ENCODE results near the gene FBP2. TPM values are rescaled to one million over a fixed set of nuclear protein-coding genes. Genes with fewer than 3 reads are reported as not detected.

FBP2 gene
- total and polyA plus RNA-seq, 2 experiments from 2014 or later: 0.20 to 0.30 TPM

DNA sequence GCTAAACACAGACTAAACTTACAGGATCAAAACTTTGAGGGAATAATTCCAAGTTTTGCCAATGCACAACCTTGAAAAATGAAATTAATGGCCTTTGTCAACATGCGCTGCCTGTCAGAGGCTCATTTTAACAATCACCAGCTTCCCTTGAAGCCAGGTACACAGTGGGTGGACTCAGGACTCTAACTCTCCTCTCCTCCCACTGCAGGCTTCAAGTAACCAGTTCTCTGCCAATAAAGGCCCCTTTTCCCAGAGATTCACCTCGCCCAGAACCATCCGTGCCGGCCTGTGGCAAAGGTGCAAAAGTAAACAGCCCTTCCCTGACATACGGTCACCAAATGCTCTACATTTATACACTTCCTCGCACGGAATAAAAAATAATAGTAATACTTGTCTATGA, 18.4 kb upstream of the FBP2 start:
- Histone ChIP-seq H3K4me2 (no peak overlapping the region), H3K4me1 (ENCODE audit: insufficient read depth) (peaks cover 21% of the 10 kb centered on the region), H3K9me2 (replicated peaks; ENCODE audit: insufficient read depth) (no peaks in the 10 kb centered on the region), H3K27ac (no peak overlapping the region), H4K20me1 (ENCODE audit: insufficient read depth, poor library complexity, severe bottlenecking) (no peaks in the 10 kb centered on the region), H2AFZ (no peak overlapping the region), H3K36me3 (replicated peaks; ENCODE audit: insufficient read depth, low read depth) (no peaks in the 10 kb centered on the region), H3K9me3 (ENCODE audit: low read depth) (no peaks in the 10 kb centered on the region), H3K27me3 (no peaks in the 10 kb centered on the region), H3K79me2 (no peaks in the 10 kb centered on the region), H3K4me3 (no peak overlapping the region)
- no peak for TF ChIP-seq EZH2phosphoT487 (IDR thresholded peaks at IDR 0.05; ENCODE audit: low read depth, severe bottlenecking, unreplicated experiment)
- 82% methylated on average over 7 of the region's 7 CpGs for WGBS (ENCODE audit: low lambda C conversion rate, missing lambda C conversion rate)
- no peak for DNase-seq (ENCODE audit: low spot score)

- Histone ChIP-seq H4K20me1 (ENCODE audit: insufficient read depth, poor library complexity, severe bottlenecking) (no peaks in the 10 kb centered on the region), H3K4me2 (no peak overlapping the region), H3K27ac (no peak overlapping the region)
Measured at GRCh38 chr9:94611638-94612068, 18.0 kb upstream of the FBP2 start.

DNA sequence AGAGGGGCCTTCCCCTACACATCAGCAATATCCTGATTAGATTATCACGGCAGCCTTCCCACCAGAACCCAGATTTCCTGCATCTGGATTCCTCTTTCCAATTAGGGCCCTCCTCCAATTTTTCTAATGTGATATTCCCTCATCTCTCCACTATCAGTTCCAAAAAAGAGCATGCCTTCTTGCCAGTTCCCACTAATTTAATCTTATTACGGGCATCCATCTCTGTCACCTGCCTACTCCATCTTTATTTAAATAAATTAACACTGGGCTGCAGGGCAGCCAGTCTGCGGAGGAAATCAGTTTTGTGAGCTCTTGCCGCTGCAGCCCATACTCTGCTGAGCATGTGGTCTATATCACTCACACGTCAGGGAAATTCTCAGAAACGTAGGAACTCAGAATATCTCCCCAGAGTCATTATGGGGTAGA, 16.6 kb upstream of the FBP2 start:
- Histone ChIP-seq H3K79me2 (no peaks in the 10 kb centered on the region), H3K4me2 (no peak overlapping the region), H3K9me3 (ENCODE audit: low read depth) (no peaks in the 10 kb centered on the region), H3K36me3 (replicated peaks; ENCODE audit: insufficient read depth, low read depth) (no peaks in the 10 kb centered on the region), H2AFZ (no peak overlapping the region), H3K4me3 (no peak overlapping the region), H3K9me2 (replicated peaks; ENCODE audit: insufficient read depth) (no peaks in the 10 kb centered on the region), H3K27me3 (no peaks in the 10 kb centered on the region), H4K20me1 (ENCODE audit: insufficient read depth, poor library complexity, severe bottlenecking) (no peaks in the 10 kb centered on the region), H3K27ac (peak overlapping the region; percentile 83), H3K4me1 (ENCODE audit: insufficient read depth) (peaks cover 21% of the 10 kb centered on the region)
- TF ChIP-seq, protein P1, sequence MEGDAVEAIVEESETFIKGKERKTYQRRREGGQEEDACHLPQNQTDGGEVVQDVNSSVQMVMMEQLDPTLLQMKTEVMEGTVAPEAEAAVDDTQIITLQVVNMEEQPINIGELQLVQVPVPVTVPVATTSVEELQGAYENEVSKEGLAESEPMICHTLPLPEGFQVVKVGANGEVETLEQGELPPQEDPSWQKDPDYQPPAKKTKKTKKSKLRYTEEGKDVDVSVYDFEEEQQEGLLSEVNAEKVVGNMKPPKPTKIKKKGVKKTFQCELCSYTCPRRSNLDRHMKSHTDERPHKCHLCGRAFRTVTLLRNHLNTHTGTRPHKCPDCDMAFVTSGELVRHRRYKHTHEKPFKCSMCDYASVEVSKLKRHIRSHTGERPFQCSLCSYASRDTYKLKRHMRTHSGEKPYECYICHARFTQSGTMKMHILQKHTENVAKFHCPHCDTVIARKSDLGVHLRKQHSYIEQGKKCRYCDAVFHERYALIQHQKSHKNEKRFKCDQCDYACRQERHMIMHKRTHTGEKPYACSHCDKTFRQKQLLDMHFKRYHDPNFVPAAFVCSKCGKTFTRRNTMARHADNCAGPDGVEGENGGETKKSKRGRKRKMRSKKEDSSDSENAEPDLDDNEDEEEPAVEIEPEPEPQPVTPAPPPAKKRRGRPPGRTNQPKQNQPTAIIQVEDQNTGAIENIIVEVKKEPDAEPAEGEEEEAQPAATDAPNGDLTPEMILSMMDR (IDR thresholded peaks at IDR 0.05; ENCODE audit: poor library complexity): no peak
- no peak for TF ChIP-seq EZH2phosphoT487 (IDR thresholded peaks at IDR 0.05; ENCODE audit: low read depth, severe bottlenecking, unreplicated experiment)
- no peak for TF ChIP-seq EZH2 (IDR thresholded peaks at IDR 0.05; ENCODE audit: borderline replicate concordance)
- WGBS (ENCODE audit: low lambda C conversion rate, missing lambda C conversion rate): 53% methylated on average over 6 of the region's 6 CpGs
- DNase-seq (ENCODE audit: low spot score): no peak

More at GRCh38 chr9:94611638-94612068, 18.0 kb upstream of the FBP2 start:
- Histone ChIP-seq H3K4me1 (ENCODE audit: insufficient read depth) (peaks cover 21% of the 10 kb centered on the region), H3K79me2 (no peaks in the 10 kb centered on the region), H3K4me3 (no peak overlapping the region), H3K9me2 (replicated peaks; ENCODE audit: insufficient read depth) (no peaks in the 10 kb centered on the region), H3K9me3 (ENCODE audit: low read depth) (no peaks in the 10 kb centered on the region), H3K27me3 (no peaks in the 10 kb centered on the region), H3K36me3 (replicated peaks; ENCODE audit: insufficient read depth, low read depth) (no peaks in the 10 kb centered on the region), H2AFZ (no peak overlapping the region)
- DNase-seq (ENCODE audit: low spot score): no peak
- 94% methylated on average over 3 of the region's 3 CpGs for WGBS (ENCODE audit: low lambda C conversion rate, missing lambda C conversion rate)
- TF ChIP-seq, protein P1 (IDR thresholded peaks at IDR 0.05; ENCODE audit: poor library complexity): no peak
- no peak for TF ChIP-seq EZH2phosphoT487 (IDR thresholded peaks at IDR 0.05; ENCODE audit: low read depth, severe bottlenecking, unreplicated experiment)
- TF ChIP-seq EZH2 (IDR thresholded peaks at IDR 0.05; ENCODE audit: borderline replicate concordance): no peak

DNA sequence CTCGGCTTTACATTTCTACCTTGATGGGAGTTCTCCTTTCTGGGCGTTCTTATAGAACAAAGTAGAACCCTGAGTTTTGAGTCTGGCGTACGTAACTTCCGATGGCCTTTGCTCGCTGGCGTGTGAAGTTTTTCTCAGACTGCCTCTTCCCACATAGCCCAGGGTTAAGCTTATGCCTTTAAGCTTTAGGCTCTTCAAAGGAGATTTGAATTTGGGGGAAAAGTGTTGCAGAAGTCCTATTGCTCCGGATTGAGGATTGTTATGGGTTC, 13.7 kb upstream of the FBP2 start:
- Histone ChIP-seq H3K4me1 (ENCODE audit: insufficient read depth) (peaks cover 38% of the 10 kb centered on the region), H3K36me3 (replicated peaks; ENCODE audit: insufficient read depth, low read depth) (no peaks in the 10 kb centered on the region), H3K4me3 (no peak overlapping the region), H3K79me2 (no peaks in the 10 kb centered on the region), H2AFZ (no peak overlapping the region), H4K20me1 (ENCODE audit: insufficient read depth, poor library complexity, severe bottlenecking) (no peaks in the 10 kb centered on the region), H3K9me2 (replicated peaks; ENCODE audit: insufficient read depth) (no peaks in the 10 kb centered on the region), H3K4me2 (peak overlapping the region; percentile 69), H3K27me3 (no peaks in the 10 kb centered on the region), H3K9me3 (ENCODE audit: low read depth) (no peaks in the 10 kb centered on the region), H3K27ac (peak overlapping the region; percentile 83)
- TF ChIP-seq EZH2phosphoT487 (IDR thresholded peaks at IDR 0.05; ENCODE audit: low read depth, severe bottlenecking, unreplicated experiment) (no peak), EZH2 (IDR thresholded peaks at IDR 0.05; ENCODE audit: borderline replicate concordance) (no peak)
- TF ChIP-seq, protein P1 (IDR thresholded peaks at IDR 0.05; ENCODE audit: poor library complexity): no peak
- WGBS (ENCODE audit: low lambda C conversion rate, missing lambda C conversion rate): 80% methylated on average over 8 of the region's 8 CpGs
- no peak for DNase-seq (ENCODE audit: low spot score)

Data from hepatocyte (in vitro differentiated cells).